Measurements from ENCODE around the gene PTGDS.

The PTGDS gene

DNA sequence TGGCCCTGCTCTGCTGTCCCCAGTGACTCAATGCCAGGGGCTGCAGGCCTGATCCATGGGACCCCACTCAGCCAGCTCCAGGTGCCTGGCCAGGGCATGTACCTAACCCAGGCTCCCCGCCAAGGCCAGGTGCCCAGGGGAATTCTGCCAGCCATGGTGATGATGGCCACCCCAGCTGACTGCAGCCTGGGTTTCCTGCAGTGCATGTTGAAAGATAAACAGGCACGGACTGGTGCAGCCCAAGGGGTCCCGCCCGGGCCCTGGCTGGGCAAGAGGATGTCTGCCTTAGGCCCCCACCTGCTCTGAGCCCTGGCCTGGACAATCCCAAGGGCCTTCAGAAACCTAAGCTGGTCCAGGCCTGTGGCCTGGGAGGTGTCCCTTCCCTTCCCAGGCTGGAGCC, 49.5 kb downstream of the PTGDS start:
- no peak for DNase-seq

DNA sequence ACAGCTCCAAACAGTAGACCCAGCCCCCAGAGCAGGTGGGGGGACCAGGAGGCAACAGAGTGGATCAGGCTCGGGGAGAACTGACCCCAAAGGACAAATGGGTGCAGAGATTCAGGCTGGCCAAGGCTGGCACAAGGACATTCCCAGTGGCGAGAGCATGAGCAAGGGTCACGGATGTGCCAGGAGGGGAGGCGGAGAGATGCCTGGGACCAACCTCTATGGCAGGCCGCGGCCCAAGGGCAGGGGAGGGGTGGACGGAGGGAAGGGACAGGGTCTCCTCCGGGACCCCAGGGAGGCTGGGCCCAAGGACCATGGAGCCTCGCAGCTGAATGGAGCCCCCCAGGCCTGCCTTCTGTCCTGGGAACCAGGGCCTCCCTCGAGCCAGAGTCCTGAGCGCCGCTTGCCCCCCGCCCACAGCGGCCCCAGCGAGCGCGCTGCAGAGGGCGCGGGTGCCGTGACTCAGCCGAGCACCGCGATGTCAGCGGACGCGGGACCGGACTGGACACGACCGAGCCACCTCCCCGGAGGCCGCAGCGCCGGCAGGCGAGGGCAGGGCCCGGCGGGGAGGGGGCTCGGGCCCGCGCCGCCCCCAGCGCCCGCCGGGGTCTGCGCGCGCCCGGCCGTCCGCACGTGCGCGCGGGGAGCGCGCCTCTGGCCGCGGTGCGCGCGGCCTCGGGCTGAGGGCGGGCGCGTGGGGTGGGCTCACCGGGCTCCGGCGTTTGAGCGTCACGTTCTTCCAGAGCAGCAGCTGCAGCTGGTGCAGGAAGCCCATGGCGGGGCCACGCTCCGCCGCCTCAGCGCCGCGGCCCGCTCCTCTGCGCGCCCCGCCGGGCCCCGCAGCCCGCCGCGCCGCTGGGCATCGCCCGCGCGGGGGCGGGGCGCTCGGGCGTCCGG, 50.3 kb downstream of the PTGDS start, which contains the start of gene ABCA2:
Gene ABCA2 (minus strand): TSS at position 869 of the 894 bp plus-strand sequence. CDS start 97 bp downstream, at position 772.
- DNase-seq: no peak

DNA sequence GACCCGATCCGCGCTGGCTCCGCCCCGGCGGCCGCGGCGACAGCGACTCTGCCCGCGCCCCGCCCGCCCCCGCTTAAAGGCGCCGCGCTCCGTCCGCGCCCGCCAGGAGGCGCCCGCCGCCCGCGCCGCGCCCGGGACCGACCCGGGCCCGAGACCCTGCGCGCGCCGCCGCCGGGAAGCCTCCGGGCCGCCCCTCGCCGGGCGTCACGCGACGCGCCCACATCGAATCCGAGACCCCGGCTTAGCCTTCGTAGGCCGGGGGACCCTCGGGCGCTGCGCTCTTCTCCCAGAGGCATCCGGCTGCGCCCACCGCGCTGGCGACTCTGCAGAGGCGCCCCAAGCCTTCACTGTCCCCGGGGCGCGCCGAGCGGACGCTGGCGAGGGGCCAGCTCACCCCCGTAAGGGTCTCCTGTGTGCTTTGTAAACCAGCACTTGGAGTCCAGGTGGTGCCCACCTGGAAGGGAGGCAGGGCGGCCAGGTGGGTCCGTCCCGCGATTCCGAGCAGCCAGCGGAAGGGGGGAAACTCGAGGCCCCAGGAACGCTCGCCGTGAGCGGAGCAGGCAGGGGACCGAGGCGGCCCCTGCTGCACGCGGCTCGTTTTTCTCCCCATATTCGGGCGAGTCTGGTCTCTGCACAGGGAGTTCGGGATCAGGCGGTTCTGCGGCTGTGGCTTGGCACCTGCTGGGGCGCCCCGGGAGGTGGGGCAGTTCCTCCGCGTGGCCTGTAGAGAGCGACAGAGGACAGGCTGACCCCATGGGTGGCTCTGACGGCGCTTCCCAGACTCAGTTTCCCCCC, 51.2 kb downstream of the PTGDS start:
- no peak for DNase-seq

DNA sequence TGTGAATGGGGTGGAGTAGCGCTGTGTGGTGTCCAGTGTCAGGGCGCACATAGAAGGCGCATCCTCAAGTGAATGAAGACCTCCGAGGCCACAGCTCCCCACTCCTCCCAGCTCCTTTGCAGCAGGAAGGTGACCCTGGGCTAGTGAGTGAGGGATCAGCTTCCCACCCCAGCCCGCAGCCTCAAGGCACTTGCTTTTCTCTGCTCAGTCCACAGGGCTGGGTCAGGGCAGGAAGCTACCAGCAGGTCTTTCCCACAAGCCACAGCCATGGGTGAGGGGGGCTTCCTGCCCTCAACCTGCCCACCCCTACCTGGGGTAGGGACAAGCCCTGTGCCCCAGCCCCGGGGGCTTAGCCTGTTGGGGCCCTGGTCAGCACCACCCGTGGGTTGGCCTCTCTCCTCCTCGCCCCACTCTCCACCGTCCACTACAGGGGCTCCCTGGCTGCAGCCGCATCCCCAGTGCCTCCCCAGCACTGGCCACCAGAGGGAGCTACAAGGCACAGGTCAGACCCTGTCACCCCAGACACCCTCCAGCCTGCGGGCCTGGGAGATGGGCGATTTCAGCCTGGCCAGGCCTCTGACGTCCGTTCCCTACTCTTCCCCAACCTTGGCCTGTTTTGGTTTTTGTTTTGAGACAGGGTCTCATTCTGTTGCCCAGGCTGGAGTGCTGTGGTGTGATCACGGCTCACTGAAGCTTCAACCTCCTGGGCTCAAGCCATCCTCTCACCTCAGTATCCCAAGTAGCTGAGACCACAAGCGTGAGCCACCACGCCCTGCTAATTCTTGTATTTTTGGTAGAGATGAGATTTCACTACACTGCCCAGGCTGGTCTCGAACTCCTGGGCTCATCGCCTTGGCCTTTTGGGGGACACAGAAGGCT, 52.0 kb downstream of the PTGDS start:
- peak; percentile 88 for DNase-seq

DNA sequence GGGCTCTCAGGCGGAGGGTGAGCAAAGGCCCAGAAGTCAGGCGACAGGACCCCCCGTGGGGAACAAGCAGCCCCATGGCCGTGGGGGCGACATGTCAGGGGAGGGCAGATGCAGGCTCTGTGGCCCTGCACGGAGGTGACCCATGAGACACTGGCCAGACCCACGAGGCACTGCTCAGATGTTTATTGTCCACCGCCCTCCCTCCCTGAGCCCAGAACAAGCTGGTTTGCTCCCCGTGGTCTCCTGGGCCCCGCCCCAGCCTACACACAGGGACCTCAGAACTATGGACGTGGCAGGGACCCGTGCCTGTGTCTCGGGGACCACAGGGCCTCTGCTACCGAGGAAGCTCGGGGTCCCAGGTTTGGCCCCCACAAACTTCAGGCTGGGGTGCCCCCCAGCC, 52.7 kb downstream of the PTGDS start:
- DNase-seq: no peak

DNA sequence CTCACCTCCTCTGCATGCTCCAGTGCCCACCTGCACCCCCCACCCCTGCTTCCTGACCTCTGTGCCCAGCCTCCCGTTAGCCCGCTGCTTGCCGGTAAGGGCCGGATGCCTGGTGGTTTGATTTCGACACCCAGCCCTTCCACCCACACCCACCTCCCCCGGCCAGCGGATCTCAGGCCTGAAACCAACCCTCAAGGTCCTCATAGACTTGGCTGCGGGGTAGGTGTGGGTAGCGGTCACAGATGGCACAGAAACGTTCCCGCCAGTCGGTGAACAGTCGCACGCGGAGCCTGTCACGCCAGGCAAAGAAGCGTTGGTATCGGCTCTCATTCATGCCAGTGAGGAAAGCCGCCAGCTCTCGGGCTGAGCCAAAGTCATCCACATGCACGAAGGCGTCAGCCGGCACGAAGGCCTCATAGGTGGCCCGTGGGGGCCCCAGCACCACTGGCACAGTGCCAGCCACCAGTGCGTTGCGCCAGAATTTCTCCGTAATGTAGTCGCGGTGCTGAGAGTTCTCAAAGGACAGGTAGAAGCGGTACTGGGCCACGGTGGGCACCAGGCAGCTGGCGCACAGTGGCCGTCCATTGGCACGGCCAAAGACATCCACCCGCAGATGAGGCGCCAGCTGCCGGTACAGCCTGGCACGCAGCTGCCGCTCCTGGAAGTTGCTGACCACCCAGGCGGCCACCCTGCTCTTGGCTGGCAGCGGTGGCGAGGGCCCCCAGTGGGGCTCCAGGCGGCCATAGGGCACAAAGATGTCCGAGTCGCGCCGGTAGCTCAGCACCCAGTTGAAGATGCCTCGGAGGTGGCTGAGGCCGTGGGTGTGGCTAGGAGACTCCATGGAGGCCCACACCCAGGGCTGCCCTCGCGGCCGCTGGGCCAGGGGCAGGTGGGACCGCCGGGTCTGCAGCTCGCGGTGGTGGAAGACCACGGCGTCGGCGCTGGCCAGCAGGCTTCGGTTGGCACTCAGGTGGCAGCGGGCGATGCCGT, 53.5 kb downstream of the PTGDS start:
- no peak for DNase-seq
